ENCODE measurements around the gene CLDN15. TPM values are rescaled to one million over a fixed set of nuclear protein-coding genes. Genes with fewer than 3 reads are reported as not detected.

Gene CLDN15
- total and polyA plus RNA-seq, 2 donors from 2014 or later: 11.9 to 13.3 TPM

- Histone ChIP-seq H3K36me3 (ENCODE audit: control insufficient read depth in 2 of 3, insufficient read depth in 3 of 3, low read length in 3 of 3) (peaks cover 0 to 23% (median 2%) of the 10 kb centered on the region in 3 donors), H3K27ac (ENCODE audit: low read depth in 2 of 2, low read length in 2 of 2) (no peak overlapping the region), H3K9ac (ENCODE audit: low read length in 3 of 3) (no peak overlapping the region), H3K9me3 (ENCODE audit: control insufficient read depth in 2 of 3, insufficient read depth in 1 of 3, low read length in 3 of 3) (no peaks in the 10 kb centered on the region), H3K4me3 (ENCODE audit: low read length in 3 of 3) (no peak overlapping the region), H3K27me3 (ENCODE audit: control insufficient read depth, insufficient read depth, low read length) (no peaks in the 10 kb centered on the region), H3K4me1 (ENCODE audit: control insufficient read depth in 2 of 3, insufficient read depth in 2 of 3, low read depth in 1 of 3, low read length in 3 of 3) (no peaks in the 10 kb centered on the region)
- intact Hi-C loops (cut with DNase I): no loop called here
- FAIRE-seq: no peak
- DNase-seq: no peak
- TF ChIP-seq CTCF (IDR thresholded peaks at IDR 0.05; ENCODE audit: borderline replicate concordance, extremely low read depth, insufficient read depth): no peak
These were observed 12.0 kb downstream of the CLDN15 start for GRCh38 chr7:101225650-101226049.

- Histone ChIP-seq H3K27me3 (ENCODE audit: control insufficient read depth, insufficient read depth, low read length) (no peaks in the 10 kb centered on the region), H3K27ac (ENCODE audit: low read depth in 2 of 2, low read length in 2 of 2) (no peak overlapping the region), H3K9me3 (ENCODE audit: control insufficient read depth in 2 of 3, insufficient read depth in 1 of 3, low read length in 3 of 3) (no peaks in the 10 kb centered on the region), H3K9ac (ENCODE audit: low read length in 3 of 3) (no peak overlapping the region), H3K36me3 (ENCODE audit: control insufficient read depth in 2 of 3, insufficient read depth in 3 of 3, low read length in 3 of 3) (peaks cover 0 to 23% (median 2%) of the 10 kb centered on the region in 3 donors), H3K4me1 (ENCODE audit: control insufficient read depth in 2 of 3, insufficient read depth in 2 of 3, low read depth in 1 of 3, low read length in 3 of 3) (peaks cover 0 to 12% (median 5%) of the 10 kb centered on the region in 3 donors), H3K4me3 (ENCODE audit: low read length in 3 of 3) (no peak overlapping the region)
- TF ChIP-seq CTCF (IDR thresholded peaks at IDR 0.05; ENCODE audit: borderline replicate concordance, extremely low read depth, insufficient read depth): no peak
- FAIRE-seq (no peak), DNase-seq (no peak)
- intact Hi-C loops (cut with DNase I): no loop called here
These were observed 14.1 kb downstream of the CLDN15 start for GRCh38 chr7:101223528-101223927.

GRCh38 chr7:101222275-101222830 lies 15.2 kb downstream of the CLDN15 start:
- Histone ChIP-seq H3K27me3 (ENCODE audit: control insufficient read depth, insufficient read depth, low read length) (no peaks in the 10 kb centered on the region), H3K9me3 (ENCODE audit: control insufficient read depth in 2 of 3, insufficient read depth in 1 of 3, low read length in 3 of 3) (no peaks in the 10 kb centered on the region), H3K4me1 (ENCODE audit: control insufficient read depth in 2 of 3, insufficient read depth in 2 of 3, low read depth in 1 of 3, low read length in 3 of 3) (peaks cover 0 to 15% (median 6%) of the 10 kb centered on the region in 3 donors), H3K27ac (ENCODE audit: low read depth in 2 of 2, low read length in 2 of 2) (no peak overlapping the region), H3K9ac (ENCODE audit: low read length in 3 of 3) (no peak overlapping the region), H3K4me3 (ENCODE audit: low read length in 3 of 3) (no peak overlapping the region), H3K36me3 (ENCODE audit: control insufficient read depth in 2 of 3, insufficient read depth in 3 of 3, low read length in 3 of 3) (peaks cover 0 to 21% (median 2%) of the 10 kb centered on the region in 3 donors)
- no peak for FAIRE-seq
- DNase-seq: no peak
- TF ChIP-seq CTCF (IDR thresholded peaks at IDR 0.05; ENCODE audit: borderline replicate concordance, extremely low read depth, insufficient read depth): no peak
- intact Hi-C loops (cut with DNase I): no loop called here

- FAIRE-seq: no peak
- Histone ChIP-seq H3K27me3 (ENCODE audit: control insufficient read depth, insufficient read depth, low read length) (no peaks in the 10 kb centered on the region), H3K27ac (ENCODE audit: low read depth in 2 of 2, low read length in 2 of 2) (no peak overlapping the region), H3K9ac (ENCODE audit: low read length in 3 of 3) (no peak overlapping the region), H3K36me3 (ENCODE audit: control insufficient read depth in 2 of 3, insufficient read depth in 3 of 3, low read length in 3 of 3) (peaks cover 0 to 15% (median 2%) of the 10 kb centered on the region in 3 donors), H3K4me1 (ENCODE audit: control insufficient read depth in 2 of 3, insufficient read depth in 2 of 3, low read depth in 1 of 3, low read length in 3 of 3) (peaks cover 0 to 23% (median 6%) of the 10 kb centered on the region in 3 donors), H3K9me3 (ENCODE audit: control insufficient read depth in 2 of 3, insufficient read depth in 1 of 3, low read length in 3 of 3) (no peaks in the 10 kb centered on the region), H3K4me3 (ENCODE audit: low read length in 3 of 3) (no peak overlapping the region)
- TF ChIP-seq CTCF (IDR thresholded peaks at IDR 0.05; ENCODE audit: borderline replicate concordance, extremely low read depth, insufficient read depth): no peak
- intact Hi-C loops (cut with DNase I): no loop called here
- no peak for DNase-seq
These were observed 17.3 kb downstream of the CLDN15 start for GRCh38 chr7:101220295-101220694.
